Measurements from ENCODE around the gene PIK3AP1.

The PIK3AP1 gene

DNA sequence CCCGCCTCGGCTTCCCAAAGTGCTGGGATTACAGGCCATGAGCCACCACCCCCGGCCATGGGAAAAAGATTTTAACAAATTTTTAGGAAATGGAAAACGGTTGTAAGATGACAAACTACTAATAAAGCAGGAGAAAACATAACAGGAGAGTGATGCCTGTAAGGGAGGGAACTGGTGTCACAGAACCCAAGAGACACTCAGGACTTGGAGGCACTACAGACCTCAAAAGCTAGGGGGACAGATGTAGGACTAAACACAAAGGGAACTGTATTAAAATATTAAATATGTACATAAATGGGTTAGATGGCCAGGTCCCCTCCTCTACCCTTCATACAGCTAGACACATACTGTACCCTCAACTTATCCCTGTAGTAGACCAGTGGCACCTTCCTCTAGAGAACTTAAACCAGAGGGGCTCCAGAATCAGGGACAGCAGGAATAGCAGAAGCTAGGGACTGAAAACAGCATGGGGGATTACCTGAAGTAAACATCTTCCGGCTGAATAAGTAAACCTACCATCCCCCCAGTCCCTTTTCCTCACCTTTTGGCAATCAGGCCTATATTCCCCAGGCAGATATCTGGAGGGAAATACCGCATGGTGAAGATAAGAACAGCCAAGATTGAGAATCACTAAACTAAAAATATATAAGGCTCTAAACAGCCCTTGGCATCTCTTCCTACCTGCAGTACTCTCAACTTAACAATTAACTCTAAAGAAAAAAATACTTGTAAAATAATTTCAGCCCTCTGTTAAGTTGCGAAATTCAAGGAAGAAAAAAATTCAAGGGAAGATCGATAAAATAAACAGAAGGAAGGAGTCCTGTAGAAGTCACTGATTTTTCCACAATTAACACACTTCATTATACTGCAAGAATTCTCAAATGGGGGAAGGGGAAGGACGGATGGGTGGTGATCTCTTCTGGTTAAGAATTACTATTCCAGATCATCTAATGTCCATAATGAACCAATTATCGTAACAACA lies 149.0 kb downstream of the PIK3AP1 start:
- FAIRE-seq (no peak), DNase-seq (ENCODE audit: insufficient read length, low spot score) (no peak)
- TF ChIP-seq, protein P1, sequence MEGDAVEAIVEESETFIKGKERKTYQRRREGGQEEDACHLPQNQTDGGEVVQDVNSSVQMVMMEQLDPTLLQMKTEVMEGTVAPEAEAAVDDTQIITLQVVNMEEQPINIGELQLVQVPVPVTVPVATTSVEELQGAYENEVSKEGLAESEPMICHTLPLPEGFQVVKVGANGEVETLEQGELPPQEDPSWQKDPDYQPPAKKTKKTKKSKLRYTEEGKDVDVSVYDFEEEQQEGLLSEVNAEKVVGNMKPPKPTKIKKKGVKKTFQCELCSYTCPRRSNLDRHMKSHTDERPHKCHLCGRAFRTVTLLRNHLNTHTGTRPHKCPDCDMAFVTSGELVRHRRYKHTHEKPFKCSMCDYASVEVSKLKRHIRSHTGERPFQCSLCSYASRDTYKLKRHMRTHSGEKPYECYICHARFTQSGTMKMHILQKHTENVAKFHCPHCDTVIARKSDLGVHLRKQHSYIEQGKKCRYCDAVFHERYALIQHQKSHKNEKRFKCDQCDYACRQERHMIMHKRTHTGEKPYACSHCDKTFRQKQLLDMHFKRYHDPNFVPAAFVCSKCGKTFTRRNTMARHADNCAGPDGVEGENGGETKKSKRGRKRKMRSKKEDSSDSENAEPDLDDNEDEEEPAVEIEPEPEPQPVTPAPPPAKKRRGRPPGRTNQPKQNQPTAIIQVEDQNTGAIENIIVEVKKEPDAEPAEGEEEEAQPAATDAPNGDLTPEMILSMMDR (IDR thresholded peaks at IDR 0.05; ENCODE audit: insufficient read depth, missing control alignments), result no peak

DNA sequence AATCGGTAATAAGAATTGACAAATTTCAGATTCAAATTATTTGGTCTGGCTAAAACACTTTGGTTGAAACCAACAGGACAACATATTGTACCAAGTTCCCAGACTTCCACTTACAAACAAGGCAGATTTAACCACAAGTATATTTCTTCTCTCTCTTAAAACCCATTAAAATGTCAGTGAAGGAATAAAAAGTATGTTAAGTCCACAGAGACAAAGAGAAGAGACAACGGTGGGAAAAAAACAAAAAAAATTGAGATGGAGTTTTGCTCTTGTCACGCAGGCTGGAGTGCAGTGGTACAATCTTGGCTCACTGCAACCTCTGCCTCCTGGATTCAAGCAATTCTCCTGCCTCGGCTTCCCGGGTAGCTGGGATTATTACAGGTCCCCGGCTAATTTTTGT lies 149.8 kb downstream of the PIK3AP1 start:
- FAIRE-seq (no peak), DNase-seq (ENCODE audit: insufficient read length, low spot score) (no peak)
- TF ChIP-seq, protein P1 (IDR thresholded peaks at IDR 0.05; ENCODE audit: insufficient read depth, missing control alignments), result no peak

- FAIRE-seq (no peak), DNase-seq (ENCODE audit: insufficient read length, low spot score) (no peak)
- TF ChIP-seq, protein P1 (IDR thresholded peaks at IDR 0.05; ENCODE audit: insufficient read depth, missing control alignments), result no peak
Measured at GRCh38 chr10:96568402-96568801, 151.9 kb downstream of the PIK3AP1 start.

- DNase-seq (ENCODE audit: insufficient read length, low spot score), result no peak
- TF ChIP-seq, protein P1 (IDR thresholded peaks at IDR 0.05; ENCODE audit: insufficient read depth, missing control alignments), result no peak
- FAIRE-seq, result no peak
Measured at GRCh38 chr10:96565774-96566173, 154.5 kb downstream of the PIK3AP1 start.

DNA sequence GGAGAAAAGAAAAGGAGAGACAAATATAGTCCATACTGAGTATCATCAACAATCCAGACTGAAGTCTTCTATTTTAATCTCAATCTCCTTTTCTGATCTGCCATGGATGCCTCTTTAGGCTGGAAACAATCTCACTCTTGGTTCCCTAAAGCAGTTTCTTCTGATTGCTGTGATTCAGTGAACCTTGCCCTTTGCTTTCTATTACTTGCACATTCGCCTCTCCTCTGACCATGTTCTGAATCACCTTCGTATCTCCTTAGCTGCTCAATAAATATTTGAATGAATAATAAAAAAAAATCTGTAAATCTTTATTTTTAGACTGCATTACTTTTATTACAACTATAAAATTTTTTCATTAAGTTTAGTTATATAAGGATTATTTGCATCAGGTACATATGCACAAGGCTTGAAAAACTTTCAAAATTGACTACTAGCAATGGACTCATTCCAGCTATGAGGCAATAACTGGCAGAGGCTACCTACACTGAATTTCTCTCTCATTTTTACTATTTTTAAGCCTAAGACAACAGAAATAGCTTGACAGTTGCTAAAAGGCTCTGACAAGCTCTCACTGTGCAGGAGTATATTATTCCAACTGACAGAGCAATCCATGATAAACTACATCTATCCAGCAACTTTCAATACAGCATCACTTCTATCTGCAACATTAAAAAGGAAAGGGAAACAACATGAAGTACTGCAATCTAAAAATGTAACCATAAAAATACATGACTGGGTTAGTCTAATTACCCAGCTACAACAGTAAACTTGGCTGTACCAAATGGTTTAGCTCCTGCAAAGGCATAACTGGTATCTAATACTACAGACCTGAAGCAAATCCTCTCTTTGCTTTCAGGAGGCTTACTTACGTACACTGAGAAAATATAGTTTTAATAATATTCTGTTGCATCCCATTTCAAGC lies 159.1 kb downstream of the PIK3AP1 start:
- no peak for FAIRE-seq
- TF ChIP-seq, protein P1 (IDR thresholded peaks at IDR 0.05; ENCODE audit: insufficient read depth, missing control alignments), result no peak
- DNase-seq (ENCODE audit: insufficient read length, low spot score), result no peak

- TF ChIP-seq, protein P1 (IDR thresholded peaks at IDR 0.05; ENCODE audit: insufficient read depth, missing control alignments), result no peak
- DNase-seq (ENCODE audit: insufficient read length, low spot score) (no peak), FAIRE-seq (no peak)
Measured at GRCh38 chr10:96560489-96560888, 159.8 kb downstream of the PIK3AP1 start.

All from D721Med (cell line).